Kidney (tissue), 14 donors: Measurements from ENCODE around the gene CADPS2. TPM values are rescaled to one million over a fixed set of nuclear protein-coding genes. Genes with fewer than 3 reads are reported as not detected.

Experiments
- DNase-seq, 5 donors: peaks; one replicate each; pipeline ENCODE4 v3.0.0-alpha.2; 2013 to 2020
- FAIRE-seq: peaks from 2 replicates; lab custom pipeline; 2012; peaks lifted over from hg19 to GRCh38; lab: Jason Lieb, UNC
- H3K27ac ChIP-seq, 2 donors: one replicate each; pipeline ENCODE4 v1.7.0; 2013; ENCODE audit warnings: low read depth in 2 of 2, low read length in 2 of 2, inconsistent platforms in 1 of 2
- H3K27me3 ChIP-seq: one replicate; pipeline ENCODE4 v1.7.1; 2013; ENCODE audit warnings: low read length, inconsistent platforms; ENCODE audit not compliant: control insufficient read depth, insufficient read depth
- H3K36me3 ChIP-seq, 3 donors: one replicate each; pipeline versions ENCODE4 v1.7.0 to v1.7.1; 2013; ENCODE audit warnings: low read length in 3 of 3, control low read depth in 1 of 3, inconsistent platforms in 1 of 3; ENCODE audit not compliant: insufficient read depth in 3 of 3, control insufficient read depth in 2 of 3
- H3K4me1 ChIP-seq, 3 donors: one replicate each; pipeline versions ENCODE4 v1.7.0 to v1.7.1; 2013; ENCODE audit warnings: low read length in 3 of 3, inconsistent platforms in 1 of 3, low read depth in 1 of 3; ENCODE audit not compliant: control insufficient read depth in 2 of 3, insufficient read depth in 2 of 3
- H3K4me3 ChIP-seq, 3 donors: one replicate each; pipeline versions ENCODE4 v1.7.0 to v1.8.1; 2013; ENCODE audit warnings: low read length in 3 of 3, control low read depth in 1 of 3, inconsistent platforms in 1 of 3
- H3K9ac ChIP-seq, 3 donors: one replicate each; pipeline versions ENCODE4 v1.7.0 to v1.7.1; 2013; ENCODE audit warnings: low read length in 3 of 3, control low read depth in 1 of 3, inconsistent platforms in 1 of 3
- H3K9me3 ChIP-seq, 3 donors: one replicate each; pipeline versions ENCODE4 v1.7.0 to v1.7.1; 2013; ENCODE audit warnings: low read length in 3 of 3, control low read depth in 1 of 3, inconsistent platforms in 1 of 3; ENCODE audit not compliant: control insufficient read depth in 2 of 3, insufficient read depth in 1 of 3
- CTCF ChIP-seq: IDR thresholded peaks from 3 replicates; pipeline ENCODE4 v1.5.1; 2012; ENCODE audit warnings: mild to moderate bottlenecking, moderate library complexity, borderline replicate concordance; ENCODE audit not compliant: insufficient read depth; ENCODE audit errors: extremely low read depth
- intact Hi-C: fragments of 100-400 bp; cut with DNase I; formaldehyde crosslinking; loops from one replicate; pipeline ENCODE4 v1.11.1; 2022
- polyA plus RNA-seq: library from polyadenylated mRNA; stranded (reverse); fragments of 350-450 nt; fragmentation: Illumina TruSeq; extraction: RNeasy Lipid Tissue Mini Kit (QIAGEN cat#74804); gene quantifications from one replicate; pipeline ENCODE4 v1.2.3, GENCODE V29; 2014; ENCODE audit warnings: low read depth, low replicate concordance; ENCODE audit not compliant: insufficient read depth
- total RNA-seq: library from RNA; stranded (reverse); fragmentation: NEBNext Ultra II Directional; extraction: Animal tissue kit (Norgen Biotek cat#: 25700); gene quantifications from one replicate; pipeline ENCODE4 v1.2.1, GENCODE V29; 2021
- donor health status: control.
- donor health status: control.
- donor health status: control.
- donor health status: control.
- donor health status: control.
- donor health status: DM: yes; HTN: yes; CAD: no.
- donor health status: Normal renal cell carcinoma (clear cell type).

The CADPS2 gene
- total and polyA plus RNA-seq, 2 donors from 2014 or later: 33.0 to 39.9 TPM

- FAIRE-seq: no peak
- intact Hi-C loops: no loop called here
- H3K36me3 ChIP-seq: no peaks in the 10 kb centered on the region
These were observed 22.2 kb downstream of the CADPS2 start for GRCh38 chr7:122864016-122864415.

GRCh38 chr7:122858320-122858719 is 27.9 kb downstream of the CADPS2 start:
- Histone ChIP-seq H3K4me1 (no peaks in the 10 kb centered on the region), H3K27me3 (no peaks in the 10 kb centered on the region), H3K4me3 (no peak overlapping the region), H3K9me3 (no peaks in the 10 kb centered on the region), H3K27ac (no peak overlapping the region), H3K36me3 (no peaks in the 10 kb centered on the region), H3K9ac (no peak overlapping the region)
- TF ChIP-seq CTCF: no peak
- DNase-seq (no peak), FAIRE-seq (no peak)
- intact Hi-C loops: no loop called here

More at GRCh38 chr7:122864016-122864415, 22.2 kb downstream of the CADPS2 start:
- Histone ChIP-seq H3K4me1 (peaks cover 0 to 4% (median 0%) of the 10 kb centered on the region in 3 donors), H3K4me3 (no peak overlapping the region), H3K9ac (no peak overlapping the region), H3K27me3 (no peaks in the 10 kb centered on the region), H3K27ac (no peak overlapping the region), H3K9me3 (peaks cover 1 to 10% (median 3%) of the 10 kb centered on the region in 3 donors)
- no peak for DNase-seq
- TF ChIP-seq CTCF: no peak

GRCh38 chr7:122850528-122850927 is 35.7 kb downstream of the CADPS2 start:
- DNase-seq (no peak), FAIRE-seq (no peak)
- Histone ChIP-seq H3K9me3 (no peaks in the 10 kb centered on the region), H3K36me3 (no peaks in the 10 kb centered on the region), H3K27me3 (no peaks in the 10 kb centered on the region), H3K4me3 (no peak overlapping the region), H3K27ac (no peak overlapping the region), H3K4me1 (peaks cover 0 to 8% (median 0%) of the 10 kb centered on the region in 3 donors), H3K9ac (no peak overlapping the region)
- intact Hi-C loops: no loop called here
- no peak for TF ChIP-seq CTCF

GRCh38 chr7:122849957-122850328 is 36.3 kb downstream of the CADPS2 start:
- Histone ChIP-seq H3K4me1 (peaks cover 0 to 8% (median 0%) of the 10 kb centered on the region in 3 donors), H3K9ac (no peak overlapping the region), H3K27me3 (no peaks in the 10 kb centered on the region), H3K4me3 (no peak overlapping the region), H3K9me3 (no peaks in the 10 kb centered on the region), H3K27ac (no peak overlapping the region), H3K36me3 (no peaks in the 10 kb centered on the region)
- no peak for TF ChIP-seq CTCF
- intact Hi-C loops: no loop called here
- DNase-seq (no peak), FAIRE-seq (no peak)
